ENCODE measurements around the gene PCYT1A. TPM values are rescaled to one million over a fixed set of nuclear protein-coding genes. Genes with fewer than 3 reads are reported as not detected.

PCYT1A gene
- total and polyA plus RNA-seq, 2 of the 13 experiments (the other 11 are each of a cell fraction or from before 2014, with no cell fraction given): 26.4 to 45.3 TPM

GRCh38 chr3:196292286-196292923 is 4.9 kb upstream of the PCYT1A start:
- H3K27ac ChIP-seq (ENCODE audit: extremely low read length, insufficient read depth, low read length): no peak overlapping the region
- intact Hi-C loops (cut with micrococcal nuclease; ENCODE audit: unreplicated experiment) (loop anchor here (2.0 kb wide), 1 partner anchor 38 kb away; no protein-coding TSS in a partner anchor), in situ Hi-C loops (cut with HindIII; ENCODE audit: extremely low pct_ligation_motif_present, low pct_unique_long_range_greater_than_20kb) (no loop called here)
- H3K4me3 ChIP-seq (replicated peaks in 1 of 3; ENCODE audit: insufficient read depth in 1 of 3, low read depth in 2 of 3, low read length in 3 of 3): no peak overlapping the region
- FAIRE-seq (no peak), DNase-seq (ENCODE audit: low spot score) (peak; percentile 27), ATAC-seq (peak; percentile 74)
- ChIA-PET CTCF (ENCODE audit: low intra/inter-chr PET ratio, low total read pairs) (interaction anchor here (0.9 kb wide), 1 partner anchor 39 kb away, joined by 6 read pairs; no protein-coding TSS in a partner anchor), POLR2A (no interaction called here)
- H3K36me3 ChIP-seq (replicated peaks in 1 of 2; ENCODE audit: control insufficient read depth in 1 of 2, insufficient read depth in 2 of 2, low read length in 2 of 2): no peaks in the 10 kb centered on the region
- H2AFZ ChIP-seq (ENCODE audit: low read length): no peak overlapping the region
- no peaks in the 10 kb centered on the region; a peak in 2 of 5 replicates for H3K27me3 ChIP-seq (ENCODE audit: control insufficient read depth in 1 of 2, insufficient read depth in 2 of 2, low read length in 2 of 2)
- peaks cover 13% of the 10 kb centered on the region for H3K4me1 ChIP-seq (ENCODE audit: insufficient read depth, low read length)
- H3K9ac ChIP-seq (ENCODE audit: insufficient read depth, low read depth, low read length): no peak overlapping the region
- H3K79me2 ChIP-seq (ENCODE audit: insufficient read depth, low read length): no peaks in the 10 kb centered on the region
- no peak overlapping the region for H3K4me2 ChIP-seq (ENCODE audit: low read depth, low read length)
- BruUV-seq (replicated peaks): no TSS peak
- 40% methylated on average over 5 of the region's 5 CpGs for WGBS (ENCODE audit: low lambda C conversion rate)
- no peaks in the 10 kb centered on the region for H3K9me3 ChIP-seq (ENCODE audit: low read length)
- H4K20me1 ChIP-seq (ENCODE audit: insufficient read depth, low read length): no peaks in the 10 kb centered on the region
- TF ChIP-seq, protein P1, sequence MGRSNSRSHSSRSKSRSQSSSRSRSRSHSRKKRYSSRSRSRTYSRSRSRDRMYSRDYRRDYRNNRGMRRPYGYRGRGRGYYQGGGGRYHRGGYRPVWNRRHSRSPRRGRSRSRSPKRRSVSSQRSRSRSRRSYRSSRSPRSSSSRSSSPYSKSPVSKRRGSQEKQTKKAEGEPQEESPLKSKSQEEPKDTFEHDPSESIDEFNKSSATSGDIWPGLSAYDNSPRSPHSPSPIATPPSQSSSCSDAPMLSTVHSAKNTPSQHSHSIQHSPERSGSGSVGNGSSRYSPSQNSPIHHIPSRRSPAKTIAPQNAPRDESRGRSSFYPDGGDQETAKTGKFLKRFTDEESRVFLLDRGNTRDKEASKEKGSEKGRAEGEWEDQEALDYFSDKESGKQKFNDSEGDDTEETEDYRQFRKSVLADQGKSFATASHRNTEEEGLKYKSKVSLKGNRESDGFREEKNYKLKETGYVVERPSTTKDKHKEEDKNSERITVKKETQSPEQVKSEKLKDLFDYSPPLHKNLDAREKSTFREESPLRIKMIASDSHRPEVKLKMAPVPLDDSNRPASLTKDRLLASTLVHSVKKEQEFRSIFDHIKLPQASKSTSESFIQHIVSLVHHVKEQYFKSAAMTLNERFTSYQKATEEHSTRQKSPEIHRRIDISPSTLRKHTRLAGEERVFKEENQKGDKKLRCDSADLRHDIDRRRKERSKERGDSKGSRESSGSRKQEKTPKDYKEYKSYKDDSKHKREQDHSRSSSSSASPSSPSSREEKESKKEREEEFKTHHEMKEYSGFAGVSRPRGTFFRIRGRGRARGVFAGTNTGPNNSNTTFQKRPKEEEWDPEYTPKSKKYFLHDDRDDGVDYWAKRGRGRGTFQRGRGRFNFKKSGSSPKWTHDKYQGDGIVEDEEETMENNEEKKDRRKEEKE (IDR thresholded peaks at IDR 0.05): no peak
- no peak for TF ChIP-seq ZNF530 (CRISPR knock-in tag; IDR thresholded peaks at IDR 0.05; ENCODE audit: low read depth)
- TF ChIP-seq ZNF660 (CRISPR knock-in tag; IDR thresholded peaks at IDR 0.05; ENCODE audit: borderline replicate concordance, low read depth): no peak
- no peak for TF ChIP-seq NFATC3 (CRISPR knock-in tag; IDR thresholded peaks at IDR 0.05)
- TF ChIP-seq CTCF (CRISPR knock-in tag; IDR thresholded peaks at IDR 0.05): peak; percentile 57
- peak; percentile 58; the same call in 1 of the 2 replicates for TF ChIP-seq SMC3 (IDR thresholded peaks at IDR 0.05; ENCODE audit: low read length)
- TF ChIP-seq GABPA (IDR thresholded peaks at IDR 0.05; ENCODE audit: low read depth, low read length): no peak
- peak; percentile 25; the same call in 1 of the 2 replicates for TF ChIP-seq GABPA (CRISPR knock-in tag; IDR thresholded peaks at IDR 0.05; ENCODE audit: low read depth)
- peak; percentile 68 for TF ChIP-seq STAG1 (CRISPR knock-in tag; IDR thresholded peaks at IDR 0.05)
- TF ChIP-seq, protein P2, sequence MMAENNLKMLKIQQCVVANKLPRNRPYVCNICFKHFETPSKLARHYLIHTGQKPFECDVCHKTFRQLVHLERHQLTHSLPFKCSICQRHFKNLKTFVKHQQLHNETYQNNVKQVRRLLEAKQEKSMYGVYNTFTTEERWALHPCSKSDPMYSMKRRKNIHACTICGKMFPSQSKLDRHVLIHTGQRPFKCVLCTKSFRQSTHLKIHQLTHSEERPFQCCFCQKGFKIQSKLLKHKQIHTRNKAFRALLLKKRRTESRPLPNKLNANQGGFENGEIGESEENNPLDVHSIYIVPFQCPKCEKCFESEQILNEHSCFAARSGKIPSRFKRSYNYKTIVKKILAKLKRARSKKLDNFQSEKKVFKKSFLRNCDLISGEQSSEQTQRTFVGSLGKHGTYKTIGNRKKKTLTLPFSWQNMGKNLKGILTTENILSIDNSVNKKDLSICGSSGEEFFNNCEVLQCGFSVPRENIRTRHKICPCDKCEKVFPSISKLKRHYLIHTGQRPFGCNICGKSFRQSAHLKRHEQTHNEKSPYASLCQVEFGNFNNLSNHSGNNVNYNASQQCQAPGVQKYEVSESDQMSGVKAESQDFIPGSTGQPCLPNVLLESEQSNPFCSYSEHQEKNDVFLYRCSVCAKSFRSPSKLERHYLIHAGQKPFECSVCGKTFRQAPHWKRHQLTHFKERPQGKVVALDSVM (CRISPR knock-in tag; IDR thresholded peaks at IDR 0.05): 0 out of 2 replicates have a peak, but pooled peaks have one; percentile 10
- no peak for TF ChIP-seq BATF2 (CRISPR knock-in tag; IDR thresholded peaks at IDR 0.05)
- TF ChIP-seq, protein P3, sequence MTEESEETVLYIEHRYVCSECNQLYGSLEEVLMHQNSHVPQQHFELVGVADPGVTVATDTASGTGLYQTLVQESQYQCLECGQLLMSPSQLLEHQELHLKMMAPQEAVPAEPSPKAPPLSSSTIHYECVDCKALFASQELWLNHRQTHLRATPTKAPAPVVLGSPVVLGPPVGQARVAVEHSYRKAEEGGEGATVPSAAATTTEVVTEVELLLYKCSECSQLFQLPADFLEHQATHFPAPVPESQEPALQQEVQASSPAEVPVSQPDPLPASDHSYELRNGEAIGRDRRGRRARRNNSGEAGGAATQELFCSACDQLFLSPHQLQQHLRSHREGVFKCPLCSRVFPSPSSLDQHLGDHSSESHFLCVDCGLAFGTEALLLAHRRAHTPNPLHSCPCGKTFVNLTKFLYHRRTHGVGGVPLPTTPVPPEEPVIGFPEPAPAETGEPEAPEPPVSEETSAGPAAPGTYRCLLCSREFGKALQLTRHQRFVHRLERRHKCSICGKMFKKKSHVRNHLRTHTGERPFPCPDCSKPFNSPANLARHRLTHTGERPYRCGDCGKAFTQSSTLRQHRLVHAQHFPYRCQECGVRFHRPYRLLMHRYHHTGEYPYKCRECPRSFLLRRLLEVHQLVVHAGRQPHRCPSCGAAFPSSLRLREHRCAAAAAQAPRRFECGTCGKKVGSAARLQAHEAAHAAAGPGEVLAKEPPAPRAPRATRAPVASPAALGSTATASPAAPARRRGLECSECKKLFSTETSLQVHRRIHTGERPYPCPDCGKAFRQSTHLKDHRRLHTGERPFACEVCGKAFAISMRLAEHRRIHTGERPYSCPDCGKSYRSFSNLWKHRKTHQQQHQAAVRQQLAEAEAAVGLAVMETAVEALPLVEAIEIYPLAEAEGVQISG (CRISPR knock-in tag; IDR thresholded peaks at IDR 0.05): peak; percentile 47; the same call in 1 of the 2 replicates
- TF ChIP-seq ZNF207 (IDR thresholded peaks at IDR 0.05; ENCODE audit: borderline replicate concordance): no peak
